Measurements from ENCODE around the gene ILRUN.
"Not testable (repeated sequence)": the region's sequence is repeated elsewhere in the genome, so short reads cannot be mapped to it uniquely, and the experiment has no call there.

ILRUN gene

GRCh38 chr6:34696739-34697543 is at the start of gene ILRUN:
Gene ILRUN (minus strand): TSS chr6:34696767. CDS start chr6:34696603, 164 bp downstream.
- peak; percentile 96 for DNase-seq (ENCODE audit: low read depth)

DNA sequence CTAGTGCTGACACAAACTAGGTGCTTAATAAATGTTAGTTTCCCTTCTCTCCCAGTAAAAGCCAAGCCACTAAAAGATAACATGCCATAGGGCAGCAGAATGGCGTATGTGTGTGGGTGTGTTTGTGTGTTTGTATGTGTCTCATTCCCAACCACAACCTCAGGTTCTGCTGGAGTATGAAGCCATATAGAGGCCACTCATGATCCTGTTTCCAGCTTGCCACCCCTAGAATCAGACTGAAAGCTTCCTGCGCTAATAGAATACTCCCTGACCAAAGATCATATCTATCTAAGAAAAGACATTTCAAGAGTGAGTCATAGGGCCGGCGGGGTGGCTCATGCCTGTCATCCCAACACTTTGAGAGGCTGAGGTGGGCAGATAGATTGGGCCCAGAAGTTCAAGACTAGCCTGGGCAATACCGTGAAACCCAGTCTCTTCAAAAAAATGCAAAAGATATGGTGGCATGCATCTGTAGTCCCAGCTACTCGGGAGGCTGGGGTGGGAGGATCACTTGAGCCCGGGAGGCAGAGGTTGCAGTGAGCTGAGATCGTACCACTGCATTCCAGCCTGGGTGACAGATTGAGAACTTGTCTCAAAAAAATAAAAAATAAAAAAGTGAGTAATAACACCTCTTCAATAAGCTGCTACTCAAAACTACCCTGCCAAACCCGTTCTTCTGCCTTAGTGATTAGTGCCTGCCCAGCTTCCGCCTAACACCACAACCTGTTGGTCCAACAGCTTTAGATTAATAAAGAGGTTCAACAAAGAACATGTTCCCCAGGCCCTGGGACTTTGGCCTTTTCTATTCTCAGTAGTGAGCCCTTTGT is 48.9 kb upstream of the ILRUN start:
- DNase-seq (ENCODE audit: low read depth) = peak; percentile 24

DNA sequence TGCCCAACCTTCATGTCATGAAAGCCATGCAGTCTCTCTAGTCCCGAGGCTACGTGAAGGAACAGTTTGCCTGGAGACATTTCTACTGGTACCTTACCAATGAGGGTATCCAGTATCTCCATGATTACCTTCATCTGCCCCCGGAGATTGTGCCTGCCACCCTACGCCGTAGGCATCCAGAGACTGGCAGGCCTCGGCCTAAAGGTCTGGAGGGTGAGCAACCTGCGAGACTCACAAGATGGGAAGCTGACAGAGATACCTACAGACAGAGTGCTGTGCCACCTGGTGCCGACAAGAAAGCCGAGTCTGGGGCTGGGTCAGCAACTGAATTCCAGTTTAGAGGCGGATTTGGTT is 47.7 kb upstream of the ILRUN start:
- not testable (repeated sequence) for DNase-seq (ENCODE audit: low read depth)

DNA sequence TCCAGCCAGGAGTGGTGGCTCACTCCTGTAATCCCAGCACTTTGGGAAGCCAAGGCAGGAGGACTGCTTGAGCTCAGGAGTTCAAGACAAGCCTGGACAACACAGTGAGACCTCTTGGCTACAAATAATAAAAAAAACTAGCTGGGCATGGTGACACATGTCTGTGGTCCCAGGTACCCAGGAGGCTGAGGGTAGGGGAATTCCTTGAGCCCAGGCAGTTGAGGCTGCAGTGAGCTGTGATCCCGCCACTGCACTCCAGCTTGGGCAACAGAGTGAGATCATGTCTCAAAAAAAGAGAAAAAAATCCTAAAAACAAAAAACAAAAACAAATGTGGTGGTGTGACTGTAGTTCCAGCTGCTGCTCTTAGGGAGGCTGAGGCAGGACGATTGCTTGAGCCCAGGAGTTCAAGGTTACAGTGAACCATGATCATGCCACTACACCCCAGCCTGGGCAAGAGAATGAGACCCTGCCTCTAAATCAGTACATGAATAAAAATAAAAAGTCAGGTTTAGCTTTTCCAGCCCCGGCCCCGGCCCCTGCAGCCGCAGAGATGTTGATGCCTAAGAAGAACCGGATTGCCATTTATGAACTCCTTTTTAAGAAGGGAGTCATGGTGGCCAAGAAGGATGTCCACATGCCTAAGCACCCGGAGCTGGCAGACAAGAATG is 47.2 kb upstream of the ILRUN start:
- DNase-seq (ENCODE audit: low read depth) = no peak

DNA sequence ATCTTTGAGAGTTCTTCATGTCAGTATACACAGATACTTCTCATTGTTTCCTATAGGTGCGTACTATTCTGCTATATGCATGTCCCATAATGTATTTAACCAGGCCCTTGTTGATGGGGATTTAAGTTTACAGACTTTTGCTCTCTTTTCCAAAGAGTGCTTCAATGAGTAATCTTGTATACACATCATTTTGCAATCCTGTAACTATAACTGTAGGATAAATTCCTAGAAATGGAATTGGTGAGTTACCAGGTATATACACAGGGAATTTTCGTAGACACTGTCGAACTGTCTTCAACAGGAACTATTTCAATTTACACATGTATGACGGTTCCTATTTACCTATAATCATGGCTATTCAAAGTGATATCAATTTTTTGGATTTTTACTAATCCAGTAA is 45.5 kb upstream of the ILRUN start:
- DNase-seq (ENCODE audit: low read depth) = no peak

DNA sequence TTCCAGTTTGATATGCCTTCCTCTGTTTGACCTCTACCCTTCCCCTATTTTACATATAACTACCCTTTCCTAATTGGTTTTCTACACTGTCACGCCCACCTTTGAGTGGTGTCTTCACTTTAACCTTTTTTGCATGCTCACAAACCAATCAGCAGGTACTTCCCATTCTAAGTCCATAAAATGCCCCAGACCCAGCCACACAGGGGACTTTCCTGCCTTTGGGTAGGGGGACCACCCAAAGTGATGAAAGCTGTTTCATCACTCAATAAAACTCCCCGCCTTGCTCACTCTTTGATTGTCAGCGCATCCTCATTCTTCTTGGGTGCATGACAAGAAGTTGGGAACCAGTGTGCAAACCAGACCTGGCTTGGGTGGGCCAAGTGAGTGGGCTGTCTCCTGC is 40.3 kb upstream of the ILRUN start:
- DNase-seq (ENCODE audit: low read depth) = no peak

GRCh38 chr6:34731393-34732060 is 35.0 kb upstream of the ILRUN start:
- no peak for DNase-seq (ENCODE audit: low read depth)

- DNase-seq (ENCODE audit: low read depth) = no peak
Observed at GRCh38 chr6:34729631-34730470, 33.3 kb upstream of the ILRUN start.

GRCh38 chr6:34726055-34726454 is 29.5 kb upstream of the ILRUN start:
- no peak for DNase-seq (ENCODE audit: low read depth)

DNA sequence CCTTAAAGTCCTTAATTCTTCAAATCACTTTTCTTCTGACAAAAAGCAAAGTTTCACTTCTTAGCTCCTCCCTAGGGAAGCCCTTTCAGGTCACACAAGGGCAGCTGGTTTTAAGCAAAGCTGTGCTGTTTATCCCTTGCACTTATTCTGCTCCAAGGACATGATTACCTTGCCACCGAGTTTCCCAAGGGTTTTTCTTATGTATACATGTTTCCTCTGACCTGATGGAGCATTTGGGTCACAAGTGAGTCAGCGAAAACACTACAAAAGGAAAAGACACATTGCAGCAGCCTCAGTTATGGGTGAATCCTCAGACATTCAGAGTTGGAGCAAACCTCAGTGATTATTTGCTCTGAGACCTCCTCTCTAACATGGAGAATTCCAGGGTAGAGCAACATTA is 26.6 kb upstream of the ILRUN start:
- DNase-seq (ENCODE audit: low read depth) = no peak

DNA sequence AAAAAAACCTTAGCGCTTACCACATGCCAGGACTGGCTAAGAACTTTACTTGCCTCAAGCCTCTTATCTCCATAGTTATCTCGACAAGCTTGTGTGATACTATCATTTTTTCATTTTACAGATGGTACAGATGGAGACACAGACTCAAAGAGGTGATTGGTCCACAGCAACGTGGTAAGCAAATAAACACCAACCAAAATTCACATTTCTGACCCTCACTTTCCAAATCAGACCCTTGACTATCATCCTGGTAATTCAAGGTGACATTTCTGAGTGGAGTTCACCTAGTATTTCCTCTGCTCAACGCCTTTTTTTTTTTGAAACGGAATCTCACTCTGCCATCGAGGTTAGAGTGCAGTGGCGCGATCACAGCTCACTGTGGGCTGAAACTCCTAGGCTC is 25.9 kb upstream of the ILRUN start:
- DNase-seq (ENCODE audit: low read depth) = no peak

- DNase-seq (ENCODE audit: low read depth) = not testable (repeated sequence)
Observed at GRCh38 chr6:34720160-34720559, 23.6 kb upstream of the ILRUN start.

GRCh38 chr6:34719646-34720045 is 23.1 kb upstream of the ILRUN start:
- not testable (repeated sequence) for DNase-seq (ENCODE audit: low read depth)

DNA sequence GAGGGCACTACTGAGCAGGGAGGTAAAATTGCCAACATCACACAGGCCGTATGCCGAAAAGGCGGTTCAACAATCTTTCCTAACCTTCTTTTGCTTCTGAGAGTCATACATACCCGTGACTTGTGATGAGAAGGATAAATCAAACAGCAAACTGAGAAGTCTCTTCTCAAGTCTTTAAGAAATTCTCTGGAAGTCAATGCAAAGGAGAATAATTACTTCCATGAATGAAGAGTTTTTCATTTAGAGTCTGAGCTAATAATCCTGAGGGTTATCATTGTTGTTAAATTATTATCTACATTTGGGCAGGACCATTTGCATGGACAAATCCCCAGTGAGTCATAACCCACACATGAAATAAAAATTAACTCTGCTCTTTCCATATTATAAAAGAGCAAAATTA is 22.4 kb upstream of the ILRUN start:
- DNase-seq (ENCODE audit: low read depth) = no peak

DNA sequence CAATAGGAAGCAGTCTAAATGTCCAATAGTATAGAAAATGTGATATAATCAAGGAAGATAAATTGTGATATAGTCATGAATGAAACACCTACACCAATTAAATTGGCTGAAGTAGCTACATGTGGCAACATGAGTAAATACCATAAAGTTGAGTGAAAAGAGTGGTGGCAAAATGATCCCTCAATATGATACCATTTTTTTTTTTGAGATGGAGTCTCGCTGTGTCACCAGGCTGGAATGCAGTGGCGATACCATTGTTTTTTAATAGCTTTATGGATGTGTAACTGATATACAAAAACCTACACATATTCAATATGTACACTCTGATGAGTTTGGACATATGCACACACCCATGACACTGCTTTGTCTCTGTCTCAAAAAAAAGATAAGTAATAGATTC is 20.9 kb upstream of the ILRUN start:
- no peak for DNase-seq (ENCODE audit: low read depth)

GRCh38 chr6:34714663-34715062 is 18.1 kb upstream of the ILRUN start:
- no peak for DNase-seq (ENCODE audit: low read depth)

DNA sequence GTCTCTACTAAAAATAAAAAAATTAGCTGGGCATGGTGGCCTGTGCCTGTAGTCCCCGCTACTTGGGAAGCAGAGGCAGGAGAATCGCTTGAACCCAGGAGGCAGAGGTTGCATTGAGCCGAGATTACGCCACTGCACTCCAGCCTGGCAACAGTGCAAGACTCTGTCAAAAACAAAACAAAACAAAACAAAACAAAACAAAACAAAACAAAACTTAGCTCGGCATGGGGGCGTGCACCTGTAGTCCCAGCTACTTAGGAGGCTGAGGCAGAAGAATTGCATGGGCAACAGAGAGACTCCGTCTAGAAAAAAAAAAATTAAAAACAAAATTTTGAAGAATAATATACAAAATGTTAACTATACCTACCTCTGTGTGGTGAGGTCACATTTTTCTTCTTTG is 16.3 kb upstream of the ILRUN start:
- not testable (repeated sequence) for DNase-seq (ENCODE audit: low read depth)

DNA sequence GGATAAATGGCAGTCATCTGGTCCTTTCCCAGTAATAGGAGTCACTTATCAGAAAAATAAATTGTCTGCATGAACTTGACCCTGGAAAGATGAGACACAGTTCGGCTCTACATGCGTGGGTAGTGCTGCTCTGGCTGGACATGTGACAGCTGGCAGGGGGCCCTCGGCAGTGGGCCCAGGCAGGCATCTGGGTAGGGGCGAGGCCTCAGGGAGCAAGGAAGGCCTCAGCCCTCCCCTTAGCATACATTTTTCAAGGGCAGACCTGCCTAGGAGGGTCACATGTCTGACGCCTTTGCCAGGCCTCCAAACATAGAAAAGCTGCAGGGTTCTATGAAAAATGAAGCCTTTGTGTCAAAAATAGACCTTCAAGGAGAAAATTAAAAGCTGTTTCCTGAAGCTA is 12.8 kb upstream of the ILRUN start:
- no peak for DNase-seq (ENCODE audit: low read depth)

DNA sequence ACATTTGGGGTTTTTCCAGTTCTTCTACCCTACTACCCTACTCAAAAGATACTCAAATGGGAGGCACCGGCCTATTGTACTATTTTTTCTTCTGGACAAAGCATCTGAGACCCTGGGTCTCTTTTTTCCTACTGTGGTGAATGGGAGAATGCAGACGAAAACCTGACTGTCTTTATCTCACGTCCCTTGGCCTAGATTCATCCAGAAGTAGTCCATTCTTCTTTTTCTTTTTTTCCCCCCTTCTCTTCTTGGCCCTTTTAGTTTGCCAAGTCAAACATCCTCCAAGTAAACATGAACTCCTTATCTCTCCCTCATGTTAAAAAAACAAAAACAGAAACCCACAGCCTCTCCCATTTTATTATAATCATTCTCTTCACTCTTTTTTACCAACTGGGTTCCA is 8.7 kb upstream of the ILRUN start:
- DNase-seq (ENCODE audit: low read depth) = no peak

DNA sequence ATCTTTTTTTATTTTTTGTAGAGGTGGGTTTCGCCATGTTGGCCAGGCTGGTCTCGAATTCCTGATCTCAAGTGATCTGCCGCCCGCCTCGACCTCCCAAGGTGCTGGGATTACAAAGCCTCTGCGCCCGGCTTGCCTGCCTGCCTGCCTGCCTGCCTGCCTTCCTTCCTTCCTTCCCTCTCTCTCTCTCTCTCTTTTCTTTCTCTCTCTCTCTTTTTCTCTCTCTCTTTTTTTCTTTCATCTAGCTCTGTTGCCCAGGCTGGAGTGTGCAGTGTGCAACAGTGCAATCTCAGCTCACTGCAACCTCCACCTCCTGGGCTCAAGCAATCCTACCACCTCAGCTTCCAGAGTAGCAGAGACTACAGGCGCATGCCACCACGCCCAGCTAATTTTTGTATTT is 4.6 kb upstream of the ILRUN start:
- DNase-seq (ENCODE audit: low read depth) = no peak

GRCh38 chr6:34697904-34698559 is 1.5 kb upstream of the ILRUN start:
- no peak for DNase-seq (ENCODE audit: low read depth)
